ENCODE results near the gene ERICH6.

GRCh38 chr3:150631515-150632221 lies 72.1 kb downstream of the ERICH6 start:
- TF ChIP-seq CTCF (IDR thresholded peaks at IDR 0.05) (no peak), POLR2A (IDR thresholded peaks at IDR 0.05) (no peak)
